HEK293 (cell line): Measurements from ENCODE around the gene NOPCHAP1.
"Not testable (repeated sequence)": the region's sequence is repeated elsewhere in the genome, so short reads cannot be mapped to it uniquely, and the experiment has no call there.

Experiments used
- CTCF ChIA-PET: fragments of 350-600 bp; formaldehyde crosslinking; extraction: SDS; loops from one replicate; lab custom pipeline; 2021; ENCODE audit warnings: antibody characterized with exemption; lab: Yijun Ruan, JAX
- POLR2A ChIA-PET: fragments of 300-600 bp; formaldehyde crosslinking; extraction: SDS; loops from one replicate; lab custom pipeline; 2020; ENCODE audit warnings: antibody characterized with exemption, inconsistent platforms; lab: Yijun Ruan, JAX
- H3K27ac ChIP-seq: fragments of 200-500 bp; sonication (Bioruptor generic); 2 replicates; pipeline ENCODE4 v1.5.1; 2014; ENCODE audit warnings: low read depth, low read length, control low read depth, inconsistent platforms; ENCODE audit errors: extremely low read depth
- H3K36me3 ChIP-seq, 2 experiments: fragments of 200-500 bp in 1 of 2; sonication (Bioruptor generic) in 1 of 2; 1 replicate in 1 of 2; 2 replicates in 1 of 2; pipeline ENCODE4 v1.5.1; 2014 to 2017; ENCODE audit warnings: inconsistent platforms in 2 of 2, low read length in 2 of 2; ENCODE audit not compliant: control insufficient read depth in 2 of 2, insufficient read depth in 1 of 2
- H3K4me1 ChIP-seq: fragments of 200-500 bp; sonication (Bioruptor generic); 2 replicates; pipeline ENCODE4 v1.5.1; 2014; ENCODE audit warnings: mild to moderate bottlenecking, low read length, inconsistent platforms; ENCODE audit not compliant: control insufficient read depth, insufficient read depth
- H3K4me3 ChIP-seq: 2 replicates; pipeline ENCODE4 v1.5.1; 2011; ENCODE audit warnings: low read depth, mild to moderate bottlenecking, control low read depth, low read length, moderate library complexity
- H3K9me3 ChIP-seq: fragments of 200-500 bp; sonication (Bioruptor generic); 2 replicates; pipeline ENCODE4 v1.5.1; 2014; ENCODE audit warnings: low read depth, low read length, inconsistent platforms; ENCODE audit not compliant: control insufficient read depth, insufficient read depth
- BCL11A ChIP-seq: fragments of 450-650 bp; formaldehyde crosslinking; IDR thresholded peaks from 2 replicates; pipeline ENCODE4 v1.5.1; 2016; ENCODE audit warnings: low read depth, missing biosample characterization, missing genetic modification characterization
- GLIS2 ChIP-seq: fragments of 450-650 bp; formaldehyde crosslinking; IDR thresholded peaks from 2 replicates; pipeline ENCODE4 v1.5.1; 2016; ENCODE audit warnings: missing biosample characterization, missing genetic modification characterization
- KLF8 ChIP-seq: fragments of 450-650 bp; formaldehyde crosslinking; IDR thresholded peaks from 2 replicates; pipeline ENCODE4 v1.5.1; 2016; ENCODE audit warnings: missing biosample characterization, missing genetic modification characterization
- PRDM2 ChIP-seq: fragments of 450-650 bp; formaldehyde crosslinking; IDR thresholded peaks from 2 replicates; pipeline ENCODE4 v1.5.1; 2016; ENCODE audit warnings: missing biosample characterization, missing genetic modification characterization, borderline replicate concordance
- SCRT1 ChIP-seq: fragments of 450-650 bp; formaldehyde crosslinking; IDR thresholded peaks from 2 replicates; pipeline ENCODE4 v1.5.1; 2016; ENCODE audit warnings: missing biosample characterization, missing genetic modification characterization, borderline replicate concordance
- SETDB1 ChIP-seq: IDR thresholded peaks from one replicate; pipeline ENCODE4 v1.6.1; 2017; ENCODE audit warnings: mild to moderate bottlenecking, low read length, moderate library complexity, mixed read lengths; ENCODE audit not compliant: insufficient read length
- ZBTB17 ChIP-seq: fragments of 450-650 bp; formaldehyde crosslinking; IDR thresholded peaks from 2 replicates; pipeline ENCODE4 v1.5.1; 2016; ENCODE audit warnings: missing biosample characterization, missing genetic modification characterization
- ZNF112 ChIP-seq: fragments of 450-650 bp; formaldehyde crosslinking; IDR thresholded peaks from 2 replicates; pipeline ENCODE4 v1.5.0; 2017; ENCODE audit warnings: missing biosample characterization, missing genetic modification characterization
- ZNF132 ChIP-seq: fragments of 450-650 bp; formaldehyde crosslinking; IDR thresholded peaks from 2 replicates; pipeline ENCODE4 v1.5.1; 2017; ENCODE audit warnings: missing biosample characterization, missing genetic modification characterization, borderline replicate concordance
- ZNF146 ChIP-seq: fragments of 450-650 bp; formaldehyde crosslinking; IDR thresholded peaks from 2 replicates; pipeline ENCODE4 v1.5.1; 2016; ENCODE audit warnings: missing biosample characterization, missing genetic modification characterization
- ZNF324 ChIP-seq: fragments of 450-650 bp; formaldehyde crosslinking; IDR thresholded peaks from 2 replicates; pipeline ENCODE4 v1.5.1; 2016; ENCODE audit warnings: missing biosample characterization, missing genetic modification characterization
- ZNF341 ChIP-seq: fragments of 450-650 bp; formaldehyde crosslinking; IDR thresholded peaks from 2 replicates; pipeline ENCODE4; 2016; ENCODE audit warnings: low read depth, missing biosample characterization, missing genetic modification characterization
- ZNF37A ChIP-seq: fragments of 450-650 bp; IDR thresholded peaks from 2 replicates; pipeline ENCODE4 v1.5.1; 2018; ENCODE audit warnings: missing biosample characterization, missing genetic modification characterization
- ZNF398 ChIP-seq: fragments of 450-650 bp; formaldehyde crosslinking; IDR thresholded peaks from 2 replicates; pipeline ENCODE4 v1.5.1; 2017; ENCODE audit warnings: missing biosample characterization, missing genetic modification characterization
- ZNF404 ChIP-seq: fragments of 450-650 bp; formaldehyde crosslinking; IDR thresholded peaks from 2 replicates; pipeline ENCODE4 v1.5.1; 2017; ENCODE audit warnings: missing biosample characterization, missing genetic modification characterization
- ZNF501 ChIP-seq: fragments of 450-650 bp; formaldehyde crosslinking; IDR thresholded peaks from 2 replicates; pipeline ENCODE4 v1.5.1; 2016; ENCODE audit warnings: missing biosample characterization, missing genetic modification characterization
- ZNF530 ChIP-seq: fragments of 450-650 bp; formaldehyde crosslinking; IDR thresholded peaks from 2 replicates; pipeline ENCODE4 v1.5.1; 2016; ENCODE audit warnings: low read depth, missing biosample characterization, missing genetic modification characterization
- ZNF548 ChIP-seq: fragments of 450-650 bp; formaldehyde crosslinking; IDR thresholded peaks from 2 replicates; pipeline ENCODE4 v1.5.1; 2016; ENCODE audit warnings: missing biosample characterization, missing genetic modification characterization
- ZNF600 ChIP-seq: fragments of 450-650 bp; formaldehyde crosslinking; IDR thresholded peaks from 2 replicates; pipeline ENCODE4 v1.5.1; 2016; ENCODE audit warnings: missing biosample characterization, missing genetic modification characterization
- ZNF645 ChIP-seq: fragments of 450-650 bp; formaldehyde crosslinking; IDR thresholded peaks from 2 replicates; pipeline ENCODE4; 2016; ENCODE audit warnings: missing biosample characterization, missing genetic modification characterization
- ZNF791 ChIP-seq: fragments of 450-650 bp; formaldehyde crosslinking; IDR thresholded peaks from 2 replicates; pipeline ENCODE4 v1.5.1; 2016; ENCODE audit warnings: missing biosample characterization, missing genetic modification characterization
- ZNF837 ChIP-seq: fragments of 450-650 bp; formaldehyde crosslinking; IDR thresholded peaks from 2 replicates; pipeline ENCODE4 v1.5.1; 2016; ENCODE audit warnings: missing biosample characterization, missing genetic modification characterization
- ZSCAN16 ChIP-seq: fragments of 450-650 bp; formaldehyde crosslinking; IDR thresholded peaks from 2 replicates; pipeline ENCODE4 v1.5.1; 2016; ENCODE audit warnings: missing biosample characterization, missing genetic modification characterization
- ZSCAN5A ChIP-seq: fragments of 450-650 bp; formaldehyde crosslinking; IDR thresholded peaks from 2 replicates; pipeline ENCODE4 v1.5.1; 2016; ENCODE audit warnings: missing biosample characterization, missing genetic modification characterization

The NOPCHAP1 gene

GRCh38 chr12:104944252-104944651 is 41.9 kb upstream of the NOPCHAP1 start (continued):
- no peak for TF ChIP-seq ZNF530 (tag by site-specific recombination)
- TF ChIP-seq ZBTB17 (tag by site-specific recombination), result 0 out of 2 replicates have a peak, but pooled peaks have one; percentile 39
- no peak for TF ChIP-seq ZNF791
- no peak for TF ChIP-seq ZNF37A
- TF ChIP-seq ZNF398 (tag by site-specific recombination), result no peak
- no peak for TF ChIP-seq GLIS2 (tag by site-specific recombination)
- no peak for TF ChIP-seq ZNF837 (tag by site-specific recombination)
- no peak for TF ChIP-seq ZNF404 (tag by site-specific recombination)
- TF ChIP-seq ZSCAN16 (tag by site-specific recombination), result no peak
- no peak for TF ChIP-seq BCL11A (tag by site-specific recombination)
- TF ChIP-seq ZNF112 (tag by site-specific recombination), result no peak
- TF ChIP-seq PRDM2 (tag by site-specific recombination), result no peak
- no peak for TF ChIP-seq ZNF132 (tag by site-specific recombination)
- no peak for TF ChIP-seq ZNF341 (tag by site-specific recombination)
- 0 out of 2 replicates have a peak, but pooled peaks have one; percentile 36 for TF ChIP-seq ZNF600 (tag by site-specific recombination)
- TF ChIP-seq SCRT1 (tag by site-specific recombination), result no peak
- no peak for TF ChIP-seq ZNF146 (tag by site-specific recombination)
- no peak for TF ChIP-seq ZSCAN5A (tag by site-specific recombination)
- TF ChIP-seq KLF8 (tag by site-specific recombination), result peak; percentile 54
- no peak for TF ChIP-seq ZNF645 (tag by site-specific recombination)
- no peak for TF ChIP-seq ZNF548 (tag by site-specific recombination)
- no peak for TF ChIP-seq SETDB1
- no peak for TF ChIP-seq ZNF501
- TF ChIP-seq ZNF324 (tag by site-specific recombination), result no peak
- TF ChIP-seq, all 188 proteins: peak for 13

GRCh38 chr12:104948716-104949115 is 37.4 kb upstream of the NOPCHAP1 start:
- POLR2A ChIA-PET, H3K36me3 ChIP-seq, H3K27ac ChIP-seq, CTCF ChIA-PET, H3K4me3 ChIP-seq, H3K9me3 ChIP-seq: not testable (repeated sequence)
- peaks cover 31% of the 10 kb centered on the region for H3K4me1 ChIP-seq
